ENCODE data around the gene PACS2. TPM values are rescaled to one million over a fixed set of nuclear protein-coding genes. Genes with fewer than 3 reads are reported as not detected.

Gene PACS2
- polyA plus RNA-seq, 1 of the 3 experiments (the other 2 are of a cell fraction) = 42.7 TPM

DNA sequence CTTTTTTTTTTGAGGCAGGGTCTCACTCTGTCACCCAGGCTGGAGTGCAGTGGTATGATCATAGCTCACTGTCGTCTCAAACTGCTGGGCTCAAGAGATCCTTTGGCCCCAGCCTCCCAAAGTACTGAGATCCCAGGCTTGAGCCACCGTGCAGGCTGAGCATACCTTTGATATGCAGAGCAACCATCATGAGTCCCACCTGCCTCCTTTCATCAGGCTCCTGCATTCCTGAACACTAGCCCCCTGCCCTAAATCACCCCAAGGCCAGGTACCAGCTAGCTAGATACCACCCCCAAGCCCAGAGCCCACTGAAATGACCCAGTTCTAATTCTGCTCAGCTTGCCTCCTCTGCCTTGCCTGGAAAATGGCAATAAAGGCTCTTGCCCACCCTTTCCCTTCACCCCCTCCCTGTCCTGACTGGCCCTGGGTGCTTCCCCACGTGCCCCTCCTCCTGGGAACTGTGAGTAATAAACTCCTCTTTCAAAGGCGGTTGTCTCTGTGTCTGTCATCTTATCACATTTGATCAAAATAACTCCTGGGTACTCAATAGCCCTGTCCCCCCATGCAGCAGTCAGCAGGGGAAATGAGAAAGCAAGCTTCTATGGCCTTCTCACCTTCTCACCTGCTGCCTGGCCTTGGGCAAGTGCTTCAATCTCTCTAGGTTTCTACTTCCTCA is 7.4 kb upstream of the PACS2 start (continued):
- TF ChIP-seq CHD2 (IDR thresholded peaks at IDR 0.05; ENCODE audit: low read length, partially characterized antibody) (no peak), TEAD4 (IDR thresholded peaks at IDR 0.05; ENCODE audit: borderline replicate concordance, insufficient read depth) (no peak), RAD21 (IDR thresholded peaks at IDR 0.05; ENCODE audit: low read length) (no peak)
- TF ChIP-seq, protein P1, sequence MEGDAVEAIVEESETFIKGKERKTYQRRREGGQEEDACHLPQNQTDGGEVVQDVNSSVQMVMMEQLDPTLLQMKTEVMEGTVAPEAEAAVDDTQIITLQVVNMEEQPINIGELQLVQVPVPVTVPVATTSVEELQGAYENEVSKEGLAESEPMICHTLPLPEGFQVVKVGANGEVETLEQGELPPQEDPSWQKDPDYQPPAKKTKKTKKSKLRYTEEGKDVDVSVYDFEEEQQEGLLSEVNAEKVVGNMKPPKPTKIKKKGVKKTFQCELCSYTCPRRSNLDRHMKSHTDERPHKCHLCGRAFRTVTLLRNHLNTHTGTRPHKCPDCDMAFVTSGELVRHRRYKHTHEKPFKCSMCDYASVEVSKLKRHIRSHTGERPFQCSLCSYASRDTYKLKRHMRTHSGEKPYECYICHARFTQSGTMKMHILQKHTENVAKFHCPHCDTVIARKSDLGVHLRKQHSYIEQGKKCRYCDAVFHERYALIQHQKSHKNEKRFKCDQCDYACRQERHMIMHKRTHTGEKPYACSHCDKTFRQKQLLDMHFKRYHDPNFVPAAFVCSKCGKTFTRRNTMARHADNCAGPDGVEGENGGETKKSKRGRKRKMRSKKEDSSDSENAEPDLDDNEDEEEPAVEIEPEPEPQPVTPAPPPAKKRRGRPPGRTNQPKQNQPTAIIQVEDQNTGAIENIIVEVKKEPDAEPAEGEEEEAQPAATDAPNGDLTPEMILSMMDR (IDR thresholded peaks at IDR 0.05) = no peak

DNA sequence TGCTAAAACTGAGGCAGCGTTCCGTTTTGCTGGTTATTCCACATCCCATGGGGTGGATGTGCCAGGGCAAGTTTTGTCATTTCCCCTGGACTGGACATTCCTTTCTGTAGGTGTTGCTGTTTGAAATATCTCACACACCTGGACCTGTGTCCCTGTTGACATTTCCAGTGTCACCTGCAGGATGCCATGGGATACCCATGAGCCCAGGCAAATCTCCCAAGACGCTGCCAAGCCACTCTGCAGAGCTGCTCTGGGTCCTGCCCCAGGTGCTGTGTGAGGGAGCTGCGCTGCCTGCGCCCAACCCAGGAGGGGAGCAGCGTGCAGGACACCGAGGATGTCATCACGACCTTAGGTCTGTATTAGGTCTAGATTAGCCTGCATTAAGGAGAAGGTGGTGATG is 5.2 kb upstream of the PACS2 start:
- H3K9me2 ChIP-seq = no peaks in the 10 kb centered on the region
- H3K79me2 ChIP-seq (ENCODE audit: insufficient read depth) = no peaks in the 10 kb centered on the region
- H3K4me2 ChIP-seq = no peak overlapping the region
- TF ChIP-seq EP300 (IDR thresholded peaks at IDR 0.05; ENCODE audit: borderline replicate concordance in 1 of 2, low read depth in 1 of 2, low read length in 1 of 2) (no peak), SMC3 (IDR thresholded peaks at IDR 0.05; ENCODE audit: low read depth, low read length) (no peak), TAF1 (IDR thresholded peaks at IDR 0.05; ENCODE audit: borderline replicate concordance, low read depth, low read length) (no peak), MEF2A (IDR thresholded peaks at IDR 0.05; ENCODE audit: borderline replicate concordance, low read depth) (no peak), CHD2 (IDR thresholded peaks at IDR 0.05; ENCODE audit: low read length, partially characterized antibody) (no peak), TCF12 (IDR thresholded peaks at IDR 0.05) (no peak)
- TF ChIP-seq, protein P2, sequence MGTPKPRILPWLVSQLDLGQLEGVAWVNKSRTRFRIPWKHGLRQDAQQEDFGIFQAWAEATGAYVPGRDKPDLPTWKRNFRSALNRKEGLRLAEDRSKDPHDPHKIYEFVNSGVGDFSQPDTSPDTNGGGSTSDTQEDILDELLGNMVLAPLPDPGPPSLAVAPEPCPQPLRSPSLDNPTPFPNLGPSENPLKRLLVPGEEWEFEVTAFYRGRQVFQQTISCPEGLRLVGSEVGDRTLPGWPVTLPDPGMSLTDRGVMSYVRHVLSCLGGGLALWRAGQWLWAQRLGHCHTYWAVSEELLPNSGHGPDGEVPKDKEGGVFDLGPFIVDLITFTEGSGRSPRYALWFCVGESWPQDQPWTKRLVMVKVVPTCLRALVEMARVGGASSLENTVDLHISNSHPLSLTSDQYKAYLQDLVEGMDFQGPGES (IDR thresholded peaks at IDR 0.05; ENCODE audit: low read depth, low read length) = no peak
- TF ChIP-seq, protein P3, sequence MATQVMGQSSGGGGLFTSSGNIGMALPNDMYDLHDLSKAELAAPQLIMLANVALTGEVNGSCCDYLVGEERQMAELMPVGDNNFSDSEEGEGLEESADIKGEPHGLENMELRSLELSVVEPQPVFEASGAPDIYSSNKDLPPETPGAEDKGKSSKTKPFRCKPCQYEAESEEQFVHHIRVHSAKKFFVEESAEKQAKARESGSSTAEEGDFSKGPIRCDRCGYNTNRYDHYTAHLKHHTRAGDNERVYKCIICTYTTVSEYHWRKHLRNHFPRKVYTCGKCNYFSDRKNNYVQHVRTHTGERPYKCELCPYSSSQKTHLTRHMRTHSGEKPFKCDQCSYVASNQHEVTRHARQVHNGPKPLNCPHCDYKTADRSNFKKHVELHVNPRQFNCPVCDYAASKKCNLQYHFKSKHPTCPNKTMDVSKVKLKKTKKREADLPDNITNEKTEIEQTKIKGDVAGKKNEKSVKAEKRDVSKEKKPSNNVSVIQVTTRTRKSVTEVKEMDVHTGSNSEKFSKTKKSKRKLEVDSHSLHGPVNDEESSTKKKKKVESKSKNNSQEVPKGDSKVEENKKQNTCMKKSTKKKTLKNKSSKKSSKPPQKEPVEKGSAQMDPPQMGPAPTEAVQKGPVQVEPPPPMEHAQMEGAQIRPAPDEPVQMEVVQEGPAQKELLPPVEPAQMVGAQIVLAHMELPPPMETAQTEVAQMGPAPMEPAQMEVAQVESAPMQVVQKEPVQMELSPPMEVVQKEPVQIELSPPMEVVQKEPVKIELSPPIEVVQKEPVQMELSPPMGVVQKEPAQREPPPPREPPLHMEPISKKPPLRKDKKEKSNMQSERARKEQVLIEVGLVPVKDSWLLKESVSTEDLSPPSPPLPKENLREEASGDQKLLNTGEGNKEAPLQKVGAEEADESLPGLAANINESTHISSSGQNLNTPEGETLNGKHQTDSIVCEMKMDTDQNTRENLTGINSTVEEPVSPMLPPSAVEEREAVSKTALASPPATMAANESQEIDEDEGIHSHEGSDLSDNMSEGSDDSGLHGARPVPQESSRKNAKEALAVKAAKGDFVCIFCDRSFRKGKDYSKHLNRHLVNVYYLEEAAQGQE (IDR thresholded peaks at IDR 0.05; ENCODE audit: low read depth, low read length) = no peak
- H3K36me3 ChIP-seq (replicated peaks in 1 of 2; ENCODE audit: control insufficient read depth in 1 of 2, insufficient read depth in 2 of 2, low read length in 1 of 2) = no peaks in the 10 kb centered on the region
- H3F3A ChIP-seq (replicated peaks; ENCODE audit: insufficient read depth) = peaks cover 3% of the 10 kb centered on the region
- 83% methylated on average over 5 of the region's 8 CpGs for WGBS (ENCODE audit: low lambda C conversion rate)
- no peak overlapping the region for H2AFZ ChIP-seq (ENCODE audit: low read depth)
- no peak overlapping the region for H3K27ac ChIP-seq (ENCODE audit: low read depth in 2 of 2, low read length in 1 of 2)
- ChIA-PET POLR2A (no interaction called here), CTCF (no interaction called here)
- DNase-seq = peak; percentile 2
- H3K9ac ChIP-seq = no peak overlapping the region
- no peak overlapping the region for H3K4me3 ChIP-seq (ENCODE audit: low read depth in 2 of 2, low read length in 1 of 2)
- peaks cover 0 to 11% of the 10 kb centered on the region in 2 experiments; a peak in 1 of 4 replicates for H3K4me1 ChIP-seq (ENCODE audit: control insufficient read depth in 1 of 2, insufficient read depth in 2 of 2, low read depth in 1 of 2, low read length in 1 of 2)
- no peaks in the 10 kb centered on the region for H3K27me3 ChIP-seq (ENCODE audit: insufficient read depth)
- no peaks in the 10 kb centered on the region for H3K9me3 ChIP-seq
- no peaks in the 10 kb centered on the region for H4K20me1 ChIP-seq (ENCODE audit: insufficient read depth)

All from SK-N-SH (cell line).